Lung (tissue), 12 donors: ENCODE measurements around the gene PRIMPOL. TPM values are rescaled to one million over a fixed set of nuclear protein-coding genes. Genes with fewer than 3 reads are reported as not detected.
A peak's percentile ranks its signal among the peaks of the same experiment; 100 is the strongest.

Experiments used
- ATAC-seq: fragments of 200-7000 bp; cut with Tn5 transposase; one replicate; pipeline ENCODE4 v1.9.1; 2020; ENCODE audit warnings: moderate number of reproducible peaks; ENCODE audit not compliant: insufficient read depth, low FRiP score
- DNase-seq, 3 donors: peaks; one replicate each; pipeline ENCODE4 v3.0.0-alpha.2; 2013 to 2017
- H3K27ac ChIP-seq, 2 donors: one replicate each; pipeline ENCODE4 v1.5.1; 2013; ENCODE audit warnings: mild to moderate bottlenecking in 2 of 2, moderate library complexity in 2 of 2, control low read depth in 1 of 2, inconsistent platforms in 1 of 2, low read depth in 1 of 2, low read length in 1 of 2
- H3K27me3 ChIP-seq, 3 donors: one replicate each; pipeline ENCODE4 v1.5.1; 2013; ENCODE audit warnings: low read length in 2 of 3; ENCODE audit not compliant: control insufficient read depth in 3 of 3, insufficient read depth in 3 of 3
- H3K36me3 ChIP-seq, 4 donors: one replicate each; pipeline ENCODE4 v1.5.1; 2013; ENCODE audit warnings: low read length in 4 of 4, mild to moderate bottlenecking in 1 of 4, moderate library complexity in 1 of 4; ENCODE audit not compliant: control insufficient read depth in 4 of 4, insufficient read depth in 4 of 4
- H3K4me1 ChIP-seq, 5 donors: one replicate each; pipeline ENCODE4 v1.5.1; 2013; ENCODE audit warnings: low read length in 5 of 5, mild to moderate bottlenecking in 2 of 5, moderate library complexity in 1 of 5; ENCODE audit not compliant: control insufficient read depth in 5 of 5, insufficient read depth in 5 of 5
- H3K4me3 ChIP-seq: one replicate; pipeline ENCODE4 v1.5.1; 2013; ENCODE audit warnings: mild to moderate bottlenecking, control low read depth, moderate library complexity
- H3K9ac ChIP-seq, 2 donors: one replicate each; pipeline ENCODE4 v1.5.1; 2013; ENCODE audit warnings: low read length in 2 of 2, control low read depth in 1 of 2; ENCODE audit not compliant: insufficient read depth in 1 of 2
- H3K9me3 ChIP-seq, 4 donors: one replicate each; pipeline ENCODE4 v1.5.1; 2013; ENCODE audit warnings: low read length in 3 of 4, mild to moderate bottlenecking in 1 of 4, moderate library complexity in 1 of 4; ENCODE audit not compliant: control insufficient read depth in 4 of 4, insufficient read depth in 3 of 4
- WGBS, 2 donors: extraction: QIAGEN DNeasy Blood & Tissue Kit; methylation state at CpG; one replicate each; pipeline ENCODE4 v1.1.7; 2013; 5-methylcytosine and 5-hydroxymethylcytosine counted together
- polyA plus RNA-seq, 2 donors: library from polyadenylated mRNA; stranded (reverse); fragments of 200-250 nt; gene quantifications; one replicate each; pipeline ENCODE4 v1.2.1, GENCODE V29; 2013
- total RNA-seq, 2 donors: library from RNA; depleted of rRNA in 1 of 2; stranded (reverse); fragments of >200 nt in 1 of 2; gene quantifications; one replicate each; pipeline ENCODE4 v1.2.1, GENCODE V29; 2014 to 2021
- TF ChIP-seq, protein P1 (sequence below): IDR thresholded peaks from 2 replicates; pipeline ENCODE4 v1.5.1; 2012; ENCODE audit warnings: mild to moderate bottlenecking; ENCODE audit errors: control extremely low read depth, extremely low read depth
- donor health status: control.
- donor health status: control.
- donor health status: Bipolar disorder and iron deficiency.
- donor health status: healthy.
- donor health status: DM: yes; HTN: yes; CAD: no.

The PRIMPOL gene
- total and polyA plus RNA-seq, 4 donors = 7.3 to 43.4 (median 19.4) TPM

DNA sequence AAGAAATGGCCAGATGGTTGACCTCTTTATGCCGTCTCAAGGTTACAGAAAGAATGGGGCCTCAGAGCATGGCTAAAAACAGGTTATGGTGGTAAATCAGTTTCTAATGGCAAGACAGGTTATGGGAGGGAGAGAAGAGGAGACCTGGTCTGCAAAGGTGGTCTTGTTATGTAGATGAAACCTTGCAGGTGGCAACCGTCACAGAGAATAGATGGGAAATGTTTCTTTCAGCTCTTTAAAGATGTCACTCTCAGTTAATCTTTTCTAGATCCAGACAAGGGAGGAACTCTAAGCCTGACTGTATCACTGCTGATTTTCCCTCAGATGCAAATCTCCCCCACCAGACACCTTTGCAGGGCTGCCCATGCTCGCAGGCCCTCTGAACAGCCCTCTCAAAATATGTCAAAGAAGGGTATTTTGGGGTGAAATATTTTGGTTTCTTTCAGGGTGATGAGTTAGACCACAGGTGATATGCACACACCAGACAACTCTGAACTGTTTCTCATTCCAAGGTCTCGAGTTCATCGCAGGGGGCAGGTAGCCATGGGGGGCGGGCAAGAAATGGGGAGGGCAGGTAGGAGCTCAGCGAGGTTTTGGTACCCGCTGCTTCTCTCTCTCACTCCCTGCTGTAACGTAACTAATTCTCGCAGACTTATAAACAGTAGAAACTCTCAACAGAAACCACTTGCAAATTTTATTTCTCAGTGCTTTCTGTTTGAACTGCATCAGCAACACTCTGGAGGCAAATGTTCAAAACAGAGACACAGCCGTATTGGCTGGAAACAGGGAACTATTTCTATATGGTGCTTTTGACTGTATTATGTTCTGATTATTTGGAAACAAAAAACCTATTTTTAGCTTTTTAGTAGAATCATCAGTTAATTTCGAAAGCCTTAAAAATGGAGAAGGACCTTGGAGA is 32.6 kb upstream of the PRIMPOL start:
- no peak overlapping the region for H3K9ac ChIP-seq
- no peak overlapping the region for H3K27ac ChIP-seq
- no peak overlapping the region for H3K4me3 ChIP-seq
- no peaks in the 10 kb centered on the region for H3K4me1 ChIP-seq
- H3K9me3 ChIP-seq = peaks cover 0 to 8% (median under 1%) of the 10 kb centered on the region in 4 donors
- ATAC-seq (no peak), DNase-seq (no peak)
- WGBS, 2 donors = 82 to 88% methylated on average over 12 of the region's 12 CpGs
- TF ChIP-seq, protein P1, sequence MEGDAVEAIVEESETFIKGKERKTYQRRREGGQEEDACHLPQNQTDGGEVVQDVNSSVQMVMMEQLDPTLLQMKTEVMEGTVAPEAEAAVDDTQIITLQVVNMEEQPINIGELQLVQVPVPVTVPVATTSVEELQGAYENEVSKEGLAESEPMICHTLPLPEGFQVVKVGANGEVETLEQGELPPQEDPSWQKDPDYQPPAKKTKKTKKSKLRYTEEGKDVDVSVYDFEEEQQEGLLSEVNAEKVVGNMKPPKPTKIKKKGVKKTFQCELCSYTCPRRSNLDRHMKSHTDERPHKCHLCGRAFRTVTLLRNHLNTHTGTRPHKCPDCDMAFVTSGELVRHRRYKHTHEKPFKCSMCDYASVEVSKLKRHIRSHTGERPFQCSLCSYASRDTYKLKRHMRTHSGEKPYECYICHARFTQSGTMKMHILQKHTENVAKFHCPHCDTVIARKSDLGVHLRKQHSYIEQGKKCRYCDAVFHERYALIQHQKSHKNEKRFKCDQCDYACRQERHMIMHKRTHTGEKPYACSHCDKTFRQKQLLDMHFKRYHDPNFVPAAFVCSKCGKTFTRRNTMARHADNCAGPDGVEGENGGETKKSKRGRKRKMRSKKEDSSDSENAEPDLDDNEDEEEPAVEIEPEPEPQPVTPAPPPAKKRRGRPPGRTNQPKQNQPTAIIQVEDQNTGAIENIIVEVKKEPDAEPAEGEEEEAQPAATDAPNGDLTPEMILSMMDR = no peak
- H3K27me3 ChIP-seq = no peaks in the 10 kb centered on the region
- no peaks in the 10 kb centered on the region for H3K36me3 ChIP-seq

DNA sequence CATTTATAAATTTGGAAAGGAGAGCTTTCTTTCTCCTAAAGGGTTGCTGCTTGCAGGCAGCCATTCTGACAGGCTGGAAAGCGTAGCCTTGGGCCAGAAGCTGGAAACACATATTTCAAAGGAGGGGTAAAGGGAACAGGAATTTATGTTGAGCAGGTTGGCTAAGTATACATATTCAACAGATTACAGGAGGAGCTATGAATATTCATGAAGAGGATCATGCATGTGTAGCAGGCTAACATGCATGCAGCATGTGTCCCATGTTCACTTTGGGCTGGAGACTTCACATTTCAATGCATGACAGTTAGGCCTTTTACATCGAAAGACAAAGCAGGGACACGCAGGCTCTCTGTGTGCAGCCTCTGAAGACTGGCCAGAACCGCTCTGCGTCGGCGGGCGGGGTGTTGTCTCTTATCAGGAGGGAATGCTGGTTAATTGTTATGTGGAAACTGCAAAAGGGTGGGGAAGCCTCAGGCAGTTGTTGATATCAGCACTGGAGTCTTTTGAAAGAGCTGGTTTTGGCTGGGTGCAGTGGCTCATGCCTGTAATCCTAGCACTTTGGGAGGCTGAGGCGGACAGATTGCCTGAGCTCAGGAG is 31.8 kb upstream of the PRIMPOL start:
- Histone ChIP-seq H3K4me1 (no peaks in the 10 kb centered on the region), H3K9ac (no peak overlapping the region), H3K27ac (no peak overlapping the region), H3K27me3 (no peaks in the 10 kb centered on the region), H3K9me3 (peaks cover 0 to 8% (median under 1%) of the 10 kb centered on the region in 4 donors), H3K36me3 (no peaks in the 10 kb centered on the region), H3K4me3 (no peak overlapping the region)
- no peak for ATAC-seq
- TF ChIP-seq, protein P1 = no peak
- peak in 1 of 3 donors; percentile 11 for DNase-seq
- 81% methylated on average over 9 of the region's 9 CpGs for WGBS, 2 donors

DNA sequence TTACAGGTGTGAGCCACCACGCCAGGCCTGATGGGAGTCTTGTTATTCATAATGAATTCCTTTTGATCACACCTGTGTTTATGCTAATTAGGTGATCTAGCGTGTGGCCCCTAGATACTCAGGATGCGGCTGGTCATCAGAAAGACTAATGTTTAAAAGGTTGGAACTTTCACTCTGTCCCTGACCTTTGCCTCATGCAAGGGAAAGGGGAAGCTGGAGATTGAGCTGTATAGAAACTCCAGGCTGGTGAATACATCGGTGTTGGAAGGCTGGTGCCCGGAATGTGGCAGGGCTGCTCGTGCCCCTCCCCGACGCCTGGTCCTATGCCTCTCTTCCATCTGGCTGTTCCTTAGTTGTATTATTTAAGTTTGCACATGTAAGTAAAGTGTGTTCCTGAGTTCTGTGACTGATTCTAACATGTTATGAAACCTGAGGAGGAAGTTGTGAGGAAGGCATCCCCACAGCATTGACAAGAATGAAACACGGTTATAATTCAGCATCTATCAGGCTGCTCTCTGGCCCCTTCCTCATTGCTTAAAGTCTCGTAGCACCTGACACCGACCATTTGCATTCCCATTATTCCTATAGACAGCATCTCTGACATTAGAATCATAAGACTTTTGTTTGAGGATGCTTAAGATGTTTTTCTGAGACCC is 29.2 kb upstream of the PRIMPOL start:
- H3K27me3 ChIP-seq = no peaks in the 10 kb centered on the region
- ATAC-seq (no peak), DNase-seq (no peak)
- H3K36me3 ChIP-seq = no peaks in the 10 kb centered on the region
- H3K27ac ChIP-seq = no peak overlapping the region
- peaks cover 0 to 2% (median 0%) of the 10 kb centered on the region in 5 donors for H3K4me1 ChIP-seq
- H3K4me3 ChIP-seq = no peak overlapping the region
- no peaks in the 10 kb centered on the region for H3K9me3 ChIP-seq
- TF ChIP-seq, protein P1 = no peak
- H3K9ac ChIP-seq = no peak overlapping the region
- WGBS, 2 donors = 74 to 87% methylated on average over 11 of the region's 11 CpGs
